Measurements from ENCODE around the gene LIAS.
A peak's percentile ranks its signal among the peaks of the same experiment; 100 is the strongest.
"Not testable (repeated sequence)": the region's sequence is repeated elsewhere in the genome, so short reads cannot be mapped to it uniquely, and the experiment has no call there.

Gene LIAS

GRCh38 chr4:39458505-39459300, at the start of gene LIAS, which contains the start of gene RPL9:
LIAS (plus strand) TSS chr4:39459056; CDS start chr4:39459118, 62 bp downstream.
RPL9 (minus strand) TSS chr4:39458922; CDS start chr4:39458439, 483 bp downstream.
- peak; percentile 87 to 90 for DNase-seq

DNA sequence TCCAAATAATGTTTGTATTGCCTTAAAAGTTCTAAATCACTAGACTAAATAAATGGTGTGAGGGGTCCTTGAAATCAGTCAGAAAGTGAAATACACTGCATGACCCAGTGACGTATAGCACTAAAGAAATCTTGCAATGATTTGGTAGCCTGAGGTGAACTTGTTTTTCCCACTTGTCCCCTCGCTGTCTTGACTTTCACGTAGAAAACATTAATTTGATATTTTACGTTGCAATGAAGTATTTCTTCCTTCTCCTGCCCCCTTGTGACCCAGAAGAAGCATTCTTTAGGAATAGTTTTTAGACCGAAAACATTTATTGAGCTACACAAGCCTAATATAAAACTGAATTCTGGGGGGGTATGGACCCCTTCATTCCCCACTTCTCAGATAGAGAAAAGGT, 48.4 kb upstream of the LIAS start:
- no peak for DNase-seq

GRCh38 chr4:39411561-39411960, 47.3 kb upstream of the LIAS start:
- not testable (repeated sequence) for DNase-seq

GRCh38 chr4:39415678-39416283, 43.1 kb upstream of the LIAS start:
- no peak for DNase-seq

DNA sequence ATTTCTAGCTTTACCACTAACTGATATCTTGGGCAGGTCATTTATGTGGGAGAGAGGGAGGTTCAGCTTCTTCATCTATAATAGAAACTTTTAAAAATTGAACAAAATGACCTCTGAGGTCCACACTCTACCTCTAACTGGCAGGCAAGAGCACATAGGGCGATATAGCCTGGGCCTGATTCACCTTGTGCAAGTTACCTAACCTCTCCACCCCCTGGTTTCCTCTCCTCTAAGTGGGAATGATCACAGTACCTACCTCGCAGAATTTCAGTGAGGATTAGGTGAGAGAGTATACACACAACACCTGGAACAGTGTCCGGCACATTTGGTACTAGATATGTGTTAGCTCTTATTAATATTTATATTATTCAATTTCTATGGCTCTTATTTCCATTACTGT, 36.6 kb upstream of the LIAS start:
- no peak for DNase-seq

DNA sequence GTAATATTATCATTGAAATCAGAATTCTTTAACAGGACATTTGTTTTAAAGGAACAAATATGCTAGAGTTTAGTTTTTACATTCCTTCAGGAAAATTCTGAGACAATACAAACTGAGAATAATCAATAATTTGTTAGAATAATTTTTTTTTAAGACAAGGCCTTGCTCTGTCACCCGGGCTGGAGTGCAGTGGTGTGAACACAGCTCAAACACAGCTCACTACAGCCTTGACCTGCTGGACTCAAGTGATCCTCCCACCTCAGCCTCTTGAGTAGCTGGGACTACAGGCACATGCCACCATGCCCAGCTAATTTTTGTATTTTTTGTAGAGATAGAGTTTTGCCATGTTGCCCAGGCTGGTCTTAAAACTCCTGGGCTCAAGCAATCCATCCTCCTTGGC, 33.6 kb upstream of the LIAS start:
- not testable (repeated sequence) for DNase-seq

DNA sequence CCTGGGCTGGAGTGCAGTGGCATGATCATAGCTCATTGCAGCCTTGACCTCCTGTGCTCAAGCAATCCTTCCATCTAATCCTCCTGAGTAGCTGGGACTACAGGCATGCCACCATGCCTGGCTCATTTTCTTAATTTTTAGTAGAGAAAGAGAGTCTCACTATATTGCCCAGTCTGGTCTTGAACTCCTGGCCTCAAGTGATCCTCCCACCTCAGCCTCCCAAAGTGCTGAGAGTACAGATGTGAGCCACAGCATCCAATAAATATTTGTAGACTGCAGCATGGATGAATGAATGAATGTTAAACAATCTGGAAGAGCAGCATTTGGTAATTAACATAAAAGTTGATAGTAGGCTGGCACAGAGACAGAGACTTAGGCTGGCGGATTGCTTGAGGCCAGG, 32.1 kb upstream of the LIAS start:
- no peak for DNase-seq

DNA sequence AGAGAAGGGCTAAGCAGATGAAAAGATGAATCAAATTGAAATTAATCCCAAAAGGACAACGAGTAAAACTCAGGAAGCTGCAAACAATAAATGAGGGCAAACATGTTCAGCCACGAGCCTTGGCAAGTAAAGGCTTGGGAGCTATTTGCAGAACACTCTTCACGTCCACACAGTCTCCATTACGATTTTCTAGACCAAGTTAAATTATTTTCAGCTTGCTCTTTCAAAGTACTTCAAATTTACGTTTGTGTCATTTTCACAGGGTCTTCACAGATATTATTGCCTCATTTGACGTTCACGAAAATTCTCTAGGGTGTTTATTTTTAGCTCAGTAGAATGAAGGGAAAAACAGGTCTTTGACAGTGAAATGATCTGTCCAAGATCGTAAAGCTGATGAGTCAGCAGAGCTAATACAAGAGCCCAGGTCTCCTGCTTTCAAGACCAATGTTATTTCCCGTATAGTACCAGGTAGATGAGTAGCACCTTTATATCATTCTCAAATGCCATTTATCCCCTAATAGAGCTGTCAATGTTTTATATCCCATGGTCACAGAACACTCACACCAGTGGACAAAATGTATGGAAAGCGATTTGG, 31.2 kb upstream of the LIAS start:
- no peak for DNase-seq

DNA sequence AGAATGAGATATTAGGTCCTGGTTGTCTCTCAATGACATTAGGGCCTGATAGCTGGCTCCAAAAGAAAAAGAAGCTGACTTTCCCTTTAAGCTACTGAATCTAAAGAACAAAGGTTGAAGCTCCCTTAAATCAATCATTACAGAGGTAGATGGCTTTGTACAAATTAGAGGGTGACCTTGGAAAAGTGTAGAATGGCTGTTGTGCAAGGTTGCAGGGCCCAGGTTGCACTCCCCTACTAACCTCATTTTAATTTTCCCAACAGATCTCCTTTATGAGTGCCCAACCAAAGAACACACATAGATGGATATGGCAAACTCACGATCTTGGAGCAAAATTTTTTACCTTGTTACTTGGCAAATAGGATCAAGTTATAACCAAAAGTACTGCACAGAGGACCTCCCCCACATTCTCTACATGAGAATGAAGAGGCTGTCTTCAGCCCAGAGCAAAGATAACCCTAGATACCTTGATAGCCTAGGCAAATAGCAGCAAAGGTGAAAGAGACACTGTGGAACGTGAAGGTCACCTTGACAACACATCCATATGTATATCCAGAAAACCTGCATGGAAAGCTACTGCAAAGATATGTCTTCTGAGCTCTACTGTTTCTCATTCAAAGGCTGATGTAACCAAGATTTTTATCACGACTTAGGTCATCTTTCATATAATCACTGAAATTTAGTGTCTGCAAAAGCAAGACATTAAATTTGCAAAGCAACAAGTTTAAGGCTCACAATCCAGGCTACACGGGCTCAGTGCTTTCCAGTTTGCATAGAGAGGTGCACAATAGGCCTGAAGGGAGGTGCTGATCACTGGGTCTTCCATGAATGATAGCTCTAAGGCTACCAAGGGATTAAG, 29.2 kb upstream of the LIAS start:
- no peak for DNase-seq

- DNase-seq, result no peak
Measured at GRCh38 chr4:39433878-39434492, 24.9 kb upstream of the LIAS start.

DNA sequence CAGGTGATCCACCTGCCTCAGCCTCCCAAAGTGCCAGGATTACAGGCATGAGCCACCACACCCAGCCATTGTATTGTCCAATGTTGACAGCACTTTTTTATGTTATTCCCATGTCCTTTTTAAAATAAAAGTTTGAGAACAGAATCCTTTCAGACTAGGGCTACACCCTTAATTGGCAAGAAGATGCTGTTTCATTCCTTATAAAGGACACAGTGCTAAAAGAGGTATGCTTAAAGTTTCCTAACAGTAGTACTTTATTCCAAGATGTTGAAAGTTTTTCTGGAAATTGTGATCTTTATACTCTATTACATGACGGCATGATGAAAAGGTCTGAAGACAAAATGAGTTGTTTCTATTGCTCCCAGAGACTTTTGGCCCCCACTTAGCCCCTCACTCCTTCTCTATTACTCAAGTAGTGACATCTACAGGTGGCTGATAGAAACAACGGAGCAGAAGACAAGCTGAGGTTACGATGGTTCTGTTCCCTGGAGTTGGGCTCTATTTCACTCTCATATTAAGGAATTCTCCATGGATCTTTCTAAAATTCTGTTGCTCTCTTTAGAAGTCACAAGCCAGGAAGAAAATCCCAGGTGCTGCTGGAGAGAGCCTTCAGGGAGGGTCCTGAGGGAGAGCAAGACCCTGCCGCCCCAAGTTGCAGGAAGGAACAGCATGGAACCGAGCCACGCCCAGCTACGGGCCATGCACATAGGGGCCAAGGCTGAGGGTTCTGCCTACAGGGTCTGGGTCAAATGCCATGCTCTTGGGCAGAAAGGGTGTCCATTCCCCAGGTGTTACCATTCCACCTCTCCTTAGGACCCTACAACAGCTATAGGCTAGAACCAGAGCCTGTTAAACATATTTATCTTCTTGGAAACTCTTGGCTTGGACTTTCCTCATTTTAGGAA, 22.9 kb upstream of the LIAS start:
- no peak for DNase-seq

GRCh38 chr4:39441593-39441992, 17.3 kb upstream of the LIAS start:
- no peak for DNase-seq

- DNase-seq, result no peak
Measured at GRCh38 chr4:39442998-39443397, 15.9 kb upstream of the LIAS start.

DNA sequence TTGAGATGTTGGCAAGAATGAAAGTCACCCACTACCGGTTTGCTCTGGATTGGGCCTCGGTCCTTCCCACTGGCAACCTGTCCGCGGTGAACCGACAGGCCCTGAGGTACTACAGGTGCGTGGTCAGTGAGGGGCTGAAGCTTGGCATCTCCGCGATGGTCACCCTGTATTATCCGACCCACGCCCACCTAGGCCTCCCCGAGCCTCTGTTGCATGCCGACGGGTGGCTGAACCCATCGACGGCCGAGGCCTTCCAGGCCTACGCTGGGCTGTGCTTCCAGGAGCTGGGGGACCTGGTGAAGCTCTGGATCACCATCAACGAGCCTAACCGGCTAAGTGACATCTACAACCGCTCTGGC, 12.4 kb upstream of the LIAS start:
- no peak for DNase-seq

DNA sequence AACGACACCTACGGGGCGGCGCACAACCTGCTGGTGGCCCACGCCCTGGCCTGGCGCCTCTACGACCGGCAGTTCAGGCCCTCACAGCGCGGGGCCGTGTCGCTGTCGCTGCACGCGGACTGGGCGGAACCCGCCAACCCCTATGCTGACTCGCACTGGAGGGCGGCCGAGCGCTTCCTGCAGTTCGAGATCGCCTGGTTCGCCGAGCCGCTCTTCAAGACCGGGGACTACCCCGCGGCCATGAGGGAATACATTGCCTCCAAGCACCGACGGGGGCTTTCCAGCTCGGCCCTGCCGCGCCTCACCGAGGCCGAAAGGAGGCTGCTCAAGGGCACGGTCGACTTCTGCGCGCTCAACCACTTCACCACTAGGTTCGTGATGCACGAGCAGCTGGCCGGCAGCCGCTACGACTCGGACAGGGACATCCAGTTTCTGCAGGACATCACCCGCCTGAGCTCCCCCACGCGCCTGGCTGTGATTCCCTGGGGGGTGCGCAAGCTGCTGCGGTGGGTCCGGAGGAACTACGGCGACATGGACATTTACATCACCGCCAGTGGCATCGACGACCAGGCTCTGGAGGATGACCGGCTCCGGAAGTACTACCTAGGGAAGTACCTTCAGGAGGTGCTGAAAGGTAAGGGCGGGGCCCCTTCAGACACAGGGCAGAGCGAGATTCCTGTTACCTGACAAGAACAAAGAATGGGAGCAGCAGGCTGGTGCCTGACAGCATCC, 11.8 kb upstream of the LIAS start:
- DNase-seq, result peak in 1 of 2 donors; percentile 34

DNA sequence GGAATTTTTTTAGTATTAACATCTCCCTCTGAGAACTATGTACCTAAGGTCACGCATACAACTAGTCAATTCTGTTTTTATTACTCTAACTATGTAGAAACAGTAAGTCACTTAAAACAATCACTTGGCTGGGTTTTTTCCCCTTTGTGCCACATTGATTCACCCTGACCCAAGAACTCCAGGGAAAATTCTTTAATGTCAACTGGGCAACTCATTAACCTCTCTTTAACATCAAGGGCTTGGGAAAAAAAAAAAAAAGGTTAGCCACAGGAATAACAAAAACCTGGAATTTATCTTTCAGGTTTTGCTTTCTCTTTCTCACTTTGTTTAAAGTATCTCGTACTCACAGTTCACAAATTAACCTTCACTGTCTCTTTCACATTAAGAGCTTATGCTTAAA, 8.2 kb upstream of the LIAS start:
- no peak for DNase-seq

DNA sequence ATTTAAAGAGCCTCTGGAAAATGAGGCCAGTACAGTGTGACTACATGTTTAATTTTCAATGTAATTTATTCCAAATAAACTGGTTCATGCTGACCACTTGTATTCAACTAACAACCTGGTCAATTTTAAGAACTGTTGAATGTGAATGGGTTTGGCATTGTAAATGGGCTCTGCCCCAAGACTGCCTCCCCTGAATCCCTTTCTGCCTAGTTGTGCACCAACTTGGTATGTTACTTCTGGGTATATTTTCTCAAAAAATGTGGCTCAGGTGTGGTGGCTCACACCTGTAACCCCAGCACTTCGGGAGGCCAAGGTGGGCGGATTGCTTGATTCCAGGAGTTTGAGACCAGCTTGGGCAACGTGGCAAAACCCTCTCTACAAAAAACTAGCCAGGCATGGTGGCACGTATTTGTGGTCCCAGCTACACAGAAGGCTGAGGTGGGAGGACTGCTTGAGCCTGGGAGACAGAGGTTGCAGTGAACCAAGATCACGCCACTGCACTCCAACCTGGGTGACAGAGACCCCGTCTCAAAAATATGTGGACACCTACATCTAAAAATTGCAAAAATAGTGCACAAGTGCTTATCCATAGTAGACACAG, 7.3 kb upstream of the LIAS start:
- DNase-seq, result no peak

- no peak for DNase-seq
Measured at GRCh38 chr4:39452153-39452859, 6.5 kb upstream of the LIAS start.

- no peak for DNase-seq
Measured at GRCh38 chr4:39452860-39453587, 5.8 kb upstream of the LIAS start.
